HK-2 (cell line): Measurements from ENCODE around the gene THBS1.

Experiments used
- DNase-seq: peaks from one replicate; pipeline ENCODE4 v3.0.0-alpha.2; 2018; ENCODE audit not compliant: unreplicated experiment

The THBS1 gene

GRCh38 chr15:39589193-39589814, 8.4 kb downstream of the THBS1 start:
- no peak for DNase-seq

DNA sequence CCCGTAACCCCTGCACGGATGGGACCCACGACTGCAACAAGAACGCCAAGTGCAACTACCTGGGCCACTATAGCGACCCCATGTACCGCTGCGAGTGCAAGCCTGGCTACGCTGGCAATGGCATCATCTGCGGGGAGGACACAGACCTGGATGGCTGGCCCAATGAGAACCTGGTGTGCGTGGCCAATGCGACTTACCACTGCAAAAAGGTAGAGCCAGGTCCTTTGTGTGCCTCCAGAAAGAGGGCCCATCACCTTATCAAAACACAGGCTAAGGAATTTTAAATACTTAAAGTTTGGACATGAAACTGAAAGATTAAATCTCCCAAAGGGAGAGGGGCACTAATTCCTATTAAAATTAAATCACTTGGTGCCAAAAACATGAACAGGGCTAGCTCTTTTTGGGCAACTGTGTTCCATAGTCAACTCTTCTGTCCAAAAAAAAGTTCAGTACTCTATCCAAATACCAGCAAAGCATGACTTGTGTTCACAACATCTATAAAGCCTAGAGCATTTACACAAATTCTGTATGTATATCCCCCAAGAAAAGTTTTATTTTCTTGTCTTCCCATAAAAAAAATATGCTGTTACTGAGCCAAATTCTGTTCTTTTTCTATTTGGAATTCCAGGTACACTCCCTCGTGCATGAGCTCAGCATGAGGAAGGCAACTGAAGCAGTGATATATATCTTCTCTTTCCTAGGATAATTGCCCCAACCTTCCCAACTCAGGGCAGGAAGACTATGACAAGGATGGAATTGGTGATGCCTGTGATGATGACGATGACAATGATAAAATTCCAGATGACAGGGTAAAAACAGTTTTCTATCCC, 9.2 kb downstream of the THBS1 start:
- DNase-seq, result no peak

- no peak for DNase-seq
These were observed 10.4 kb downstream of the THBS1 start for GRCh38 chr15:39591141-39591895.

DNA sequence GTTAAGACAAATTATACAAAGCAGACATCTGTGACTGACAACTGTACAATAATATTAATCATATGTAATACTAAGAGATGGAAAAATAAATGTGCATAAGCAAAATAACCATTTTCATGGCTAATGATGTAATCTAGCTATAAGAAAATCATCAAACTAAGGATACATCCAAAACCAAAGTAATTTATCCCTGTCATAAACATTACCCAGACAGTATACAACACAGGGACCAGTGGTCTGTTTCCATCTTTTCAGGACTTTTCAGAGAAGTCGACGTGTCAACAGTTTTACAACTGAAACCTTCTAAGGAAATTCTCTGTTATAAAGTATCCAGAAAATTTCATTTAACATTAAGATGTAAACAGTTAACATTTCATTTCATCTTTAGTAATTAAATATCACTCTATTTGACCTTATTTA, 11.0 kb downstream of the THBS1 start:
- DNase-seq, result no peak

DNA sequence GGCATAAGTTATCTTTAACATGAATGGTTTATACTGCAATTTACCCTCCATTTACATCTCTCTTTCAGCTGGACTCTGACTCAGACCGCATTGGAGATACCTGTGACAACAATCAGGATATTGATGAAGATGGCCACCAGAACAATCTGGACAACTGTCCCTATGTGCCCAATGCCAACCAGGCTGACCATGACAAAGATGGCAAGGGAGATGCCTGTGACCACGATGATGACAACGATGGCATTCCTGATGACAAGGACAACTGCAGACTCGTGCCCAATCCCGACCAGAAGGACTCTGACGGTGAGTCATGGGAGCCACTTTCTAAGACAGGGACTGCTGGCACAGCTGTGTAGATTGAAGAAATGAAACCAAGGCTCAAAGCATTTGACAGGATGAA, 11.6 kb downstream of the THBS1 start:
- DNase-seq, result no peak

DNA sequence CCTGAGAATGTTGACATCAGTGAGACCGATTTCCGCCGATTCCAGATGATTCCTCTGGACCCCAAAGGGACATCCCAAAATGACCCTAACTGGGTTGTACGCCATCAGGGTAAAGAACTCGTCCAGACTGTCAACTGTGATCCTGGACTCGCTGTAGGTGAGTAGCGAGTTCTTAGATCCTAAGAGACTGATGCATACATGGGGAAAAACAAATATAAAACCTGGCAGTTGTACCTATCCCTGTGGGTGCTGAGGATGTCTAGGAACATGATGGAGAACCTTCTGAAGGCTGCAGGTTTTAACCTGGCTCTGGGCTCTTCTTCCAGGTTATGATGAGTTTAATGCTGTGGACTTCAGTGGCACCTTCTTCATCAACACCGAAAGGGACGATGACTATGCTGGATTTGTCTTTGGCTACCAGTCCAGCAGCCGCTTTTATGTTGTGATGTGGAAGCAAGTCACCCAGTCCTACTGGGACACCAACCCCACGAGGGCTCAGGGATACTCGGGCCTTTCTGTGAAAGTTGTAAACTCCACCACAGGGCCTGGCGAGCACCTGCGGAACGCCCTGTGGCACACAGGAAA, 12.3 kb downstream of the THBS1 start:
- no peak for DNase-seq

- DNase-seq, result no peak
These were observed 13.0 kb downstream of the THBS1 start for GRCh38 chr15:39593656-39594445.

GRCh38 chr15:39594446-39595337, 13.8 kb downstream of the THBS1 start:
- DNase-seq, result no peak

DNA sequence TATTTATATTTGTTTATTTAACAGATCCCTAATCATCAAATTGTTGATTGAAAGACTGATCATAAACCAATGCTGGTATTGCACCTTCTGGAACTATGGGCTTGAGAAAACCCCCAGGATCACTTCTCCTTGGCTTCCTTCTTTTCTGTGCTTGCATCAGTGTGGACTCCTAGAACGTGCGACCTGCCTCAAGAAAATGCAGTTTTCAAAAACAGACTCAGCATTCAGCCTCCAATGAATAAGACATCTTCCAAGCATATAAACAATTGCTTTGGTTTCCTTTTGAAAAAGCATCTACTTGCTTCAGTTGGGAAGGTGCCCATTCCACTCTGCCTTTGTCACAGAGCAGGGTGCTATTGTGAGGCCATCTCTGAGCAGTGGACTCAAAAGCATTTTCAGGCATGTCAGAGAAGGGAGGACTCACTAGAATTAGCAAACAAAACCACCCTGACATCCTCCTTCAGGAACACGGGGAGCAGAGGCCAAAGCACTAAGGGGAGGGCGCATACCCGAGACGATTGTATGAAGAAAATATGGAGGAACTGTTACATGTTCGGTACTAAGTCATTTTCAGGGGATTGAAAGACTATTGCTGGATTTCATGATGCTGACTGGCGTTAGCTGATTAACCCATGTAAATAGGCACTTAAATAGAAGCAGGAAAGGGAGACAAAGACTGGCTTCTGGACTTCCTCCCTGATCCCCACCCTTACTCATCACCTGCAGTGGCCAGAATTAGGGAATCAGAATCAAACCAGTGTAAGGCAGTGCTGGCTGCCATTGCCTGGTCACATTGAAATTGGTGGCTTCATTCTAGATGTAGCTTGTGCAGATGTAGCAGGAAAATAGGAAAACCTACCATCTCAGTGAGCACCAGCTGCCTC, 14.7 kb downstream of the THBS1 start:
- DNase-seq, result no peak

GRCh38 chr15:39596358-39597051, 15.6 kb downstream of the THBS1 start:
- DNase-seq, result no peak

DNA sequence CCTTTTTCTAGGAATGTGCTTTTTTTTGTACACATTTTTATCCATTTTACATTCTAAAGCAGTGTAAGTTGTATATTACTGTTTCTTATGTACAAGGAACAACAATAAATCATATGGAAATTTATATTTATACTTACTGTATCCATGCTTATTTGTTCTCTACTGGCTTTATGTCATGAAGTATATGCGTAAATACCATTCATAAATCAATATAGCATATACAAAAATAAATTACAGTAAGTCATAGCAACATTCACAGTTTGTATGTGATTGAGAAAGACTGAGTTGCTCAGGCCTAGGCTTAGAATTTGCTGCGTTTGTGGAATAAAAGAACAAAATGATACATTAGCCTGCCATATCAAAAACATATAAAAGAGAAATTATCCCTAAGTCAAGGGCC, 16.5 kb downstream of the THBS1 start:
- no peak for DNase-seq

DNA sequence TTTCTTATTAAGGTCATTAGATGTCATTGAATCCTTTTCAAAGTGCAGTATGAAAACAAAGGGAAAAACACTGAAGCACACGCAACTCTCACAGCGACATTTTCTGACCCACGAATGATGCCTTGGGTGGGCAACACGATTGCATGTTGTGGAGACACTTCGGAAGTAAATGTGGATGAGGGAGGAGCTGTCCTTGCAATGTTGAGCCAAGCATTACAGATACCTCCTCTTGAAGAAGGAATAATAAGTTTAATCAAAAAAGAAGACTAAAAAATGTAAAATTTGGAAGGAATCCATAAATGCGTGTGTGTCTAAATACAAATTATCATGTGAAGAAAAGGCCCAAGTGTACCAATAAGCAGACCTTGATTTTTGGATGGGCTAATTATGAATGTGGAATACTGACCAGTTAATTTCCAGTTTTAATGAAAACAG, 16.9 kb downstream of the THBS1 start:
- DNase-seq, result no peak

GRCh38 chr15:39598186-39598850, 17.4 kb downstream of the THBS1 start:
- DNase-seq, result no peak

GRCh38 chr15:39598958-39599845, 18.3 kb downstream of the THBS1 start:
- no peak for DNase-seq

DNA sequence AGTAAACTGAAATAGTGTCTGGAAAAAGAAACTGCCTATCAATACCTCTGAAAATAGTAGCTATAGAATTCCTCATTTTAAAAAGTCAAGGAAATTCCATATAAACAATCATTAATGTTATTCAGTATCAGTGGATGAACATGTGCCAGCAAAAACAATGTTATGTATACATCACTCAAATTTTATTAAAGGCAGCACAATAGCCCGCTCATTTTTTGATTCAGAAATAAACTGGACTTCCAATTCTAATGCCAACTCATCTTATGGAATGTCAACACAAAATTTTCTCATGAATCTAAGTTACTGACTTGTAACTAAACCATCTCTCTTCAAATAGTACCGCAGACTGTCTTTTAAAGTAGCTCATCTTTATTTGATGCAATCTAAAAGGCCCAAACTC, 19.0 kb downstream of the THBS1 start:
- DNase-seq, result no peak

GRCh38 chr15:39602143-39602542, 21.3 kb downstream of the THBS1 start:
- no peak for DNase-seq

DNA sequence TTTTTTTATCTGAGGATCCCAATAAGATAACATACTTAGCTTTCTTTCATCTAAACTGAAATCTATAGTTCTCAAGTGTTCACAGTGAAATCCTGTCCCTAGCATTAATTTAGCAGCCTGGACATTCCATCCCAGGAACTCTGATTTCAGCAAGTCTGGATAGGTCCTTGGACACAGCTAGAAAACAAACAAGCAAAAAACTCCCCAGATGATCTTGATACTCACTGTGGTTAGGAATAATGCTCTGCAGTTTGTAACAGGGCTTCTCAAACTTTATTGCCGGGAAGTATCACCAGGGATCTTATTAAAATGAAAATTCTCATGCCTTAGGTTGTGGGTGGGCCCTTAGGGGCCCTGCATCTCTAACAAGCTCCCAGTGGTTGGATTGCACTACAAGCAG, 24.3 kb downstream of the THBS1 start:
- no peak for DNase-seq
